Esophagus squamous epithelium (tissue), 4 donors: ENCODE data around the gene FAM151A.

ENCODE experiments used
- CTCF ChIP-seq, 6 experiments: fragments of 450-650 bp in 4 of 6; fragments of 200-600 bp in 2 of 6; sonication (generic) in 2 of 6; IDR thresholded peaks; one replicate each; pipeline ENCODE4 v1.5.1; 2016 to 2019; ENCODE audit warnings: antibody characterized with exemption in 6 of 6, mild to moderate bottlenecking in 4 of 6, moderate library complexity in 4 of 6
- POLR2A ChIP-seq, 4 donors: fragments of 450-650 bp; IDR thresholded peaks; one replicate each; pipeline ENCODE4 v1.6.1; 2017; ENCODE audit warnings: antibody characterized with exemption in 4 of 4, mild to moderate bottlenecking in 4 of 4, moderate library complexity in 3 of 4

GRCh38 chr1:54645806-54646676 lies 22.7 kb upstream of the FAM151A start:
- no peak for TF ChIP-seq POLR2A (IDR thresholded peaks at IDR 0.05)
- TF ChIP-seq CTCF (IDR thresholded peaks at IDR 0.05), result no peak
